HepG2 (cell line): ENCODE measurements around the gene PARD3. TPM values are rescaled to one million over a fixed set of nuclear protein-coding genes. Genes with fewer than 3 reads are reported as not detected.
A peak's percentile ranks its signal among the peaks of the same experiment; 100 is the strongest.

Source experiments
- AHR ChIP-seq: IDR thresholded peaks from 2 replicates; pipeline ENCODE4 v1.6.1; 2018; ENCODE audit warnings: missing genetic modification reagents, missing compliant biosample characterization
- CHD4 ChIP-seq: fragments of 200-600 bp; sonication (generic); IDR thresholded peaks from 2 replicates; pipeline ENCODE4 v1.7.0; 2017; ENCODE audit warnings: mild to moderate bottlenecking, low read length, borderline replicate concordance
- GLI4 ChIP-seq: sonication (generic); formaldehyde crosslinking; IDR thresholded peaks from 2 replicates; pipeline ENCODE4 v1.5.1; 2020; ENCODE audit warnings: missing genetic modification reagents, mild to moderate bottlenecking, moderate library complexity, borderline replicate concordance
- IRX3 ChIP-seq: sonication (generic); formaldehyde crosslinking; IDR thresholded peaks from 2 replicates; pipeline ENCODE4 v1.8.1; 2023; ENCODE audit warnings: mild to moderate bottlenecking, low read depth, missing genetic modification reagents, borderline replicate concordance
- NONO ChIP-seq, 2 experiments: fragments of 450-650 bp in 1 of 2; sonication (generic) in 1 of 2; formaldehyde crosslinking in 1 of 2; IDR thresholded peaks in 1 of 2; conservative IDR thresholded peaks in 1 of 2; 2 replicates each; pipeline versions ENCODE4 v1.6.1 to v1.8.0; 2017 to 2022; ENCODE audit warnings: mild to moderate bottlenecking in 1 of 2, missing genetic modification reagents in 1 of 2, moderate library complexity in 1 of 2
- PAXIP1 ChIP-seq: sonication (generic); formaldehyde crosslinking; conservative IDR thresholded peaks from 2 replicates; pipeline ENCODE4 v1.4.0; 2020; ENCODE audit warnings: mild to moderate bottlenecking, missing genetic modification reagents, moderate library complexity
- RFX5 ChIP-seq: IDR thresholded peaks from 2 replicates; pipeline ENCODE4 v1.6.1; 2011; ENCODE audit warnings: low read depth, low read length, improper control_type of control experiment
- SMYD3 ChIP-seq: sonication (generic); formaldehyde crosslinking; IDR thresholded peaks from 2 replicates; pipeline ENCODE4 v1.8.1; 2023; ENCODE audit warnings: mild to moderate bottlenecking, missing genetic modification reagents
- SRSF4 ChIP-seq: fragments of 200-400 bp; formaldehyde crosslinking; IDR thresholded peaks from one replicate; pipeline ENCODE4 v1.6.1; 2018; ENCODE audit warnings: mild to moderate bottlenecking, low read depth, low read length, moderate library complexity; ENCODE audit not compliant: poor library complexity, severe bottlenecking
- SRSF9 ChIP-seq: fragments of 200-400 bp; formaldehyde crosslinking; IDR thresholded peaks from 2 replicates; pipeline ENCODE4 v1.6.1; 2018; ENCODE audit warnings: borderline replicate concordance, mild to moderate bottlenecking, low read depth, low read length; ENCODE audit not compliant: insufficient read depth, poor library complexity, severe bottlenecking
- STAT5B ChIP-seq: sonication (generic); formaldehyde crosslinking; IDR thresholded peaks from 2 replicates; pipeline ENCODE4 v1.4.0; 2020; ENCODE audit warnings: missing genetic modification reagents
- ZBTB25 ChIP-seq: IDR thresholded peaks from 2 replicates; pipeline ENCODE4 v1.6.1; 2018; ENCODE audit warnings: missing genetic modification reagents
- ZKSCAN5 ChIP-seq: sonication (generic); formaldehyde crosslinking; IDR thresholded peaks from 2 replicates; pipeline ENCODE4 v1.5.1; 2020; ENCODE audit warnings: mild to moderate bottlenecking, missing genetic modification reagents
- ZMYM4 ChIP-seq: sonication (generic); formaldehyde crosslinking; IDR thresholded peaks from 2 replicates; pipeline ENCODE4 v1.8.1; 2023; ENCODE audit warnings: mild to moderate bottlenecking, missing genetic modification reagents
- ZNF607 ChIP-seq: sonication (generic); formaldehyde crosslinking; IDR thresholded peaks from 2 replicates; pipeline ENCODE4 v1.5.1; 2020; ENCODE audit warnings: missing genetic modification reagents, mild to moderate bottlenecking, borderline replicate concordance
- ZNF761 ChIP-seq: sonication (generic); formaldehyde crosslinking; conservative IDR thresholded peaks from 2 replicates; pipeline ENCODE4 v1.4.0; 2020; ENCODE audit warnings: mild to moderate bottlenecking, missing genetic modification reagents
- ZSCAN9 ChIP-seq: IDR thresholded peaks from 2 replicates; pipeline ENCODE4 v1.6.1; 2016; ENCODE audit warnings: borderline replicate concordance
- polyA plus RNA-seq, 8 experiments: library from polyadenylated mRNA; depleted of rRNA in 3 of 8; stranded (reverse) in 7 of 8; unstranded in 1 of 8; fragments of >200 nt; fragmentation: Illumina TruSeq in 4 of 8; extraction: Trizol in 4 of 8; gene quantifications; 2 replicates each; pipeline versions ENCODE4 v1.2.1 to v1.2.3, GENCODE V29; 2011 to 2016; ENCODE audit warnings: low read depth in 4 of 8, missing spikeins in 1 of 8, mixed read lengths in 1 of 8; ENCODE audit not compliant: insufficient read depth in 1 of 8
- total RNA-seq, 5 experiments: library from RNA; depleted of rRNA; stranded (reverse); fragments of >200 nt; fragmentation: Illumina TruSeq; extraction: Trizol; gene quantifications; 2 replicates each; pipeline ENCODE4 v1.2.3, GENCODE V29; 2016; ENCODE audit warnings: low read depth in 1 of 5
- TF ChIP-seq, protein P1 (sequence below): sonication (generic); formaldehyde crosslinking; IDR thresholded peaks from 2 replicates; pipeline ENCODE4 v1.5.0; 2020; ENCODE audit warnings: missing genetic modification reagents
- TF ChIP-seq, protein P2 (sequence below): IDR thresholded peaks from 2 replicates; pipeline ENCODE4 v1.6.1; 2016; ENCODE audit warnings: low read depth, borderline replicate concordance
- TF ChIP-seq, protein P3 (sequence below): sonication (generic); formaldehyde crosslinking; IDR thresholded peaks from 2 replicates; pipeline ENCODE4 v1.9.0; 2021; ENCODE audit warnings: missing genetic modification reagents, borderline replicate concordance

PARD3 gene
- total and polyA plus RNA-seq, 2 of the 13 experiments (the other 11 are each of a cell fraction or from before 2014, with no cell fraction given): 40.9 to 60.0 TPM

DNA sequence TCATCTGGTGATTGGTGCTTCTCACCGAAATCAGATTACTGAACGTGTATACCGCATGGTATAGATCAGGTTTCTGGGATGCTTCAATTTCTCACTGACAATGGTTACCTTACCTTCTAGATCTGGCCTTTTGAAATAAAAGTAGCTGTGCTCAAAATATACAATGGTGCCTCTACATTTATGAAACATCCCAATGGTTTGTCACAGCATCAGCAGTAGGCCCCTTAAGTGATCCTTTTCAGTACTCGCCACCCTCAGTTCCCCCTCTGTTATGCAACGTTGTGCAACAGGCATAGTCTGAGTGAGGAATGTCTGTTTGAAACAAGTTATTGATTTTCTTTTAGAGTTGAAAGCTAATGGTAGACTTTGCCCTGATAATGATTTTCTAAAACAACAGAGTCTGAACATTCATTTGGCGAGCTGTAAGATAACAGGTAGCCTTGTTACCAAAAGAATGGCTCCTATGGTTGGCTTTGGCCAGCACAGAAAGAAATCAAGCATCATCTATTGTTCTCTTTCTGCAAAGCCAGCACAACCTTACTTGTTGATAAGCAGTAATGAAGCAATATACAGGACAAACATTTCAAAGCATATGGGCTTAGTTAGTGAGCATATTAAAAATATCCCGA, 693.9 kb downstream of the PARD3 start (continued):
- TF ChIP-seq PAXIP1 (CRISPR knock-in tag) (peak; percentile 99), SRSF4 (no peak), NONO (IDR thresholded peaks at IDR 0.05) (no peak), NONO (CRISPR knock-in tag; conservative IDR thresholded peaks at IDR 0.05) (peak; percentile 76; the same call in 1 of the 2 replicates), STAT5B (CRISPR knock-in tag) (0 out of 2 replicates have a peak, but pooled peaks have one; percentile 45), GLI4 (CRISPR knock-in tag) (no peak), CHD4 (peak; percentile 84; the same call in 1 of the 2 replicates), ZNF761 (CRISPR knock-in tag) (0 out of 2 replicates have a peak, but pooled peaks have one; percentile 32), ZMYM4 (CRISPR knock-in tag) (peak; percentile 97), ZKSCAN5 (CRISPR knock-in tag) (no peak), SMYD3 (CRISPR knock-in tag) (no peak), ZNF607 (CRISPR knock-in tag) (no peak), AHR (CRISPR knock-in tag) (no peak; the same call in 1 of the 2 replicates), SRSF9 (no peak), RFX5 (no peak), ZSCAN9 (CRISPR knock-in tag) (peak; percentile 99; the same call in 1 of the 2 replicates), ZBTB25 (CRISPR knock-in tag) (peak; percentile 92), IRX3 (no peak)
- TF ChIP-seq, protein P1, sequence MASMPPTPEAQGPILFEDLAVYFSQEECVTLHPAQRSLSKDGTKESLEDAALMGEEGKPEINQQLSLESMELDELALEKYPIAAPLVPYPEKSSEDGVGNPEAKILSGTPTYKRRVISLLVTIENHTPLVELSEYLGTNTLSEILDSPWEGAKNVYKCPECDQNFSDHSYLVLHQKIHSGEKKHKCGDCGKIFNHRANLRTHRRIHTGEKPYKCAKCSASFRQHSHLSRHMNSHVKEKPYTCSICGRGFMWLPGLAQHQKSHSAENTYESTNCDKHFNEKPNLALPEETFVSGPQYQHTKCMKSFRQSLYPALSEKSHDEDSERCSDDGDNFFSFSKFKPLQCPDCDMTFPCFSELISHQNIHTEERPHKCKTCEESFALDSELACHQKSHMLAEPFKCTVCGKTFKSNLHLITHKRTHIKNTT (CRISPR knock-in tag): no peak
- TF ChIP-seq, protein P2, sequence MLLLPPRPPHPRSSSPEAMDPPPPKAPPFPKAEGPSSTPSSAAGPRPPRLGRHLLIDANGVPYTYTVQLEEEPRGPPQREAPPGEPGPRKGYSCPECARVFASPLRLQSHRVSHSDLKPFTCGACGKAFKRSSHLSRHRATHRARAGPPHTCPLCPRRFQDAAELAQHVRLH (CRISPR knock-in tag): peak; percentile 61; the same call in 1 of the 2 replicates
- TF ChIP-seq, protein P3, sequence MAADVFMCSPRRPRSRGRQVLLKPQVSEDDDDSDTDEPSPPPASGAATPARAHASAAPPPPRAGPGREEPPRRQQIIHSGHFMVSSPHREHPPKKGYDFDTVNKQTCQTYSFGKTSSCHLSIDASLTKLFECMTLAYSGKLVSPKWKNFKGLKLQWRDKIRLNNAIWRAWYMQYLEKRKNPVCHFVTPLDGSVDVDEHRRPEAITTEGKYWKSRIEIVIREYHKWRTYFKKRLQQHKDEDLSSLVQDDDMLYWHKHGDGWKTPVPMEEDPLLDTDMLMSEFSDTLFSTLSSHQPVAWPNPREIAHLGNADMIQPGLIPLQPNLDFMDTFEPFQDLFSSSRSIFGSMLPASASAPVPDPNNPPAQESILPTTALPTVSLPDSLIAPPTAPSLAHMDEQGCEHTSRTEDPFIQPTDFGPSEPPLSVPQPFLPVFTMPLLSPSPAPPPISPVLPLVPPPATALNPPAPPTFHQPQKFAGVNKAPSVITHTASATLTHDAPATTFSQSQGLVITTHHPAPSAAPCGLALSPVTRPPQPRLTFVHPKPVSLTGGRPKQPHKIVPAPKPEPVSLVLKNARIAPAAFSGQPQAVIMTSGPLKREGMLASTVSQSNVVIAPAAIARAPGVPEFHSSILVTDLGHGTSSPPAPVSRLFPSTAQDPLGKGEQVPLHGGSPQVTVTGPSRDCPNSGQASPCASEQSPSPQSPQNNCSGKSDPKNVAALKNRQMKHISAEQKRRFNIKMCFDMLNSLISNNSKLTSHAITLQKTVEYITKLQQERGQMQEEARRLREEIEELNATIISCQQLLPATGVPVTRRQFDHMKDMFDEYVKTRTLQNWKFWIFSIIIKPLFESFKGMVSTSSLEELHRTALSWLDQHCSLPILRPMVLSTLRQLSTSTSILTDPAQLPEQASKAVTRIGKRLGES: no peak
